Hematopoietic multipotent progenitor cell treated with erythropoietin and hydrocortisone succinate and interleukin-3 and kit ligand, for 8 days (in vitro differentiated cells): ENCODE measurements around the gene SLC25A14.
A peak's percentile ranks its signal among the peaks of the same experiment; 100 is the strongest.

Experiments
- DNase-seq: peaks from one replicate; pipeline ENCODE4 v3.0.0-alpha.2; 2015

Gene SLC25A14

GRCh38 chrX:130385520-130385919 lies 45.8 kb downstream of the SLC25A14 start, which contains the start of gene GPR119:
TSS of gene GPR119 (minus strand) at chrX:130385674. CDS start at chrX:130385447, 227 bp downstream.
- DNase-seq = no peak

- DNase-seq = no peak
These were observed 46.7 kb downstream of the SLC25A14 start for GRCh38 chrX:130386408-130386808.

GRCh38 chrX:130393451-130394074 lies 53.8 kb downstream of the SLC25A14 start:
- peak; percentile 18 for DNase-seq

GRCh38 chrX:130395341-130395740 lies 55.6 kb downstream of the SLC25A14 start:
- no peak for DNase-seq

- DNase-seq = peak; percentile 76
These were observed 61.9 kb downstream of the SLC25A14 start, which contains the start of gene RBMX2 for GRCh38 chrX:130401415-130402207. TSS of gene RBMX2 (plus strand) at chrX:130401987. CDS start at chrX:130402033, 46 bp downstream.

GRCh38 chrX:130402208-130402684 lies 62.5 kb downstream of the SLC25A14 start:
- DNase-seq = no peak

GRCh38 chrX:130413415-130413814 lies 73.7 kb downstream of the SLC25A14 start:
- no peak for DNase-seq

- no peak for DNase-seq
These were observed 75.1 kb downstream of the SLC25A14 start for GRCh38 chrX:130414800-130415199.

- no peak for DNase-seq
These were observed 75.5 kb downstream of the SLC25A14 start for GRCh38 chrX:130415201-130415600.

- DNase-seq = no peak
These were observed 77.1 kb downstream of the SLC25A14 start for GRCh38 chrX:130416785-130417184.

GRCh38 chrX:130418066-130418465 lies 78.3 kb downstream of the SLC25A14 start:
- no peak for DNase-seq

- DNase-seq = no peak
These were observed 79.0 kb downstream of the SLC25A14 start for GRCh38 chrX:130418740-130419139.

- no peak for DNase-seq
These were observed 79.5 kb downstream of the SLC25A14 start for GRCh38 chrX:130419263-130419662.
